OCI-LY3 (cell line): Measurements from ENCODE around the gene HES2.
"Not testable (repeated sequence)": the region's sequence is repeated elsewhere in the genome, so short reads cannot be mapped to it uniquely, and the experiment has no call there.

Experiments
- H2AFZ ChIP-seq: fragments of 200-600, 300-600 bp; shearing (Covaris generic); 2 replicates; pipeline ENCODE4 v1.6.0; 2014; ENCODE audit warnings: antibody characterized with exemption, low read depth, low read length
- H3K27ac ChIP-seq: fragments of 200-600, 300-600 bp; sonication (generic); 2 replicates; pipeline ENCODE4 v1.5.1; 2014; ENCODE audit warnings: mild to moderate bottlenecking, low read length, moderate library complexity, mixed read lengths
- H3K27me3 ChIP-seq: fragments of 200-600, 300-600 bp; sonication (generic); 2 replicates; pipeline ENCODE4 v1.6.1; 2014; ENCODE audit warnings: low read depth, low read length, mixed read lengths
- H3K36me3 ChIP-seq: fragments of 200-600, 300-600 bp; sonication (generic); replicated peaks from 2 replicates; pipeline ENCODE3; 2014; ENCODE audit warnings: low read depth, low read length, mixed read lengths
- H3K4me1 ChIP-seq: fragments of 300-600, 200-600 bp; sonication (generic); 2 replicates; pipeline ENCODE4 v1.6.1; 2014; ENCODE audit warnings: low read length, mixed read lengths
- H3K4me2 ChIP-seq: fragments of 200-600, 300-600 bp; sonication (generic); 2 replicates; pipeline ENCODE4 v1.6.1; 2014; ENCODE audit warnings: low read length, mixed read lengths
- H3K4me3 ChIP-seq: fragments of 300-600, 200-600 bp; sonication (generic); 2 replicates; pipeline ENCODE4 v1.5.1; 2014; ENCODE audit warnings: antibody characterized with exemption, mild to moderate bottlenecking, low read length, moderate library complexity
- H3K79me2 ChIP-seq: fragments of 300-600, 200-600 bp; shearing (Covaris generic); 2 replicates; pipeline ENCODE4 v1.6.1; 2014; ENCODE audit warnings: mild to moderate bottlenecking, low read length, mixed read lengths
- H3K9ac ChIP-seq: fragments of 300-600, 200-600 bp; shearing (Covaris generic); 2 replicates; pipeline ENCODE4 v1.6.0; 2014; ENCODE audit warnings: mild to moderate bottlenecking, low read length, moderate library complexity
- H3K9me3 ChIP-seq: fragments of 200-600, 300-600 bp; shearing (Covaris generic); 2 replicates; pipeline ENCODE4 v1.6.1; 2014; ENCODE audit warnings: low read length, mixed read lengths; ENCODE audit not compliant: insufficient read depth
- H4K20me1 ChIP-seq: fragments of 200-600, 300-600 bp; sonication (generic); 2 replicates; pipeline ENCODE4 v1.6.1; 2016; ENCODE audit warnings: low read length, mixed read lengths; ENCODE audit not compliant: insufficient read depth
- CTCF ChIP-seq: fragments of 200-600, 300-600 bp; sonication (generic); IDR thresholded peaks from 2 replicates; pipeline ENCODE4 v1.5.1; 2014; ENCODE audit warnings: antibody characterized with exemption, low read length, low read depth
- EZH2phosphoT487 ChIP-seq: fragments of 200-600 bp; shearing (Covaris generic); IDR thresholded peaks from 2 replicates; pipeline ENCODE4 v1.6.1; 2018; ENCODE audit warnings: antibody characterized with exemption, mixed run types, low read depth

Gene HES2

GRCh38 chr1:6456800-6457466, 37.2 kb upstream of the HES2 start:
- Histone ChIP-seq H3K9me3 (no peaks in the 10 kb centered on the region), H3K27ac (no peak overlapping the region), H3K4me2 (no peak overlapping the region), H3K79me2 (no peaks in the 10 kb centered on the region), H2AFZ (no peak overlapping the region), H3K36me3 (no peaks in the 10 kb centered on the region), H3K4me1 (0 out of 2 replicates have a peak, but pooled peaks cover 6% of the 10 kb centered on the region), H3K27me3 (no peaks in the 10 kb centered on the region), H3K9ac (no peak overlapping the region), H4K20me1 (no peaks in the 10 kb centered on the region), H3K4me3 (no peak overlapping the region)
- no peak for TF ChIP-seq CTCF
- TF ChIP-seq EZH2phosphoT487, result no peak

- H3K27ac ChIP-seq, H2AFZ ChIP-seq, H3K36me3 ChIP-seq, H4K20me1 ChIP-seq, H3K9me3 ChIP-seq, H3K4me1 ChIP-seq, H3K4me3 ChIP-seq, H3K9ac ChIP-seq, H3K27me3 ChIP-seq, H3K4me2 ChIP-seq, H3K79me2 ChIP-seq: not testable (repeated sequence)
These were observed 36.2 kb upstream of the HES2 start for GRCh38 chr1:6455752-6456520.

DNA sequence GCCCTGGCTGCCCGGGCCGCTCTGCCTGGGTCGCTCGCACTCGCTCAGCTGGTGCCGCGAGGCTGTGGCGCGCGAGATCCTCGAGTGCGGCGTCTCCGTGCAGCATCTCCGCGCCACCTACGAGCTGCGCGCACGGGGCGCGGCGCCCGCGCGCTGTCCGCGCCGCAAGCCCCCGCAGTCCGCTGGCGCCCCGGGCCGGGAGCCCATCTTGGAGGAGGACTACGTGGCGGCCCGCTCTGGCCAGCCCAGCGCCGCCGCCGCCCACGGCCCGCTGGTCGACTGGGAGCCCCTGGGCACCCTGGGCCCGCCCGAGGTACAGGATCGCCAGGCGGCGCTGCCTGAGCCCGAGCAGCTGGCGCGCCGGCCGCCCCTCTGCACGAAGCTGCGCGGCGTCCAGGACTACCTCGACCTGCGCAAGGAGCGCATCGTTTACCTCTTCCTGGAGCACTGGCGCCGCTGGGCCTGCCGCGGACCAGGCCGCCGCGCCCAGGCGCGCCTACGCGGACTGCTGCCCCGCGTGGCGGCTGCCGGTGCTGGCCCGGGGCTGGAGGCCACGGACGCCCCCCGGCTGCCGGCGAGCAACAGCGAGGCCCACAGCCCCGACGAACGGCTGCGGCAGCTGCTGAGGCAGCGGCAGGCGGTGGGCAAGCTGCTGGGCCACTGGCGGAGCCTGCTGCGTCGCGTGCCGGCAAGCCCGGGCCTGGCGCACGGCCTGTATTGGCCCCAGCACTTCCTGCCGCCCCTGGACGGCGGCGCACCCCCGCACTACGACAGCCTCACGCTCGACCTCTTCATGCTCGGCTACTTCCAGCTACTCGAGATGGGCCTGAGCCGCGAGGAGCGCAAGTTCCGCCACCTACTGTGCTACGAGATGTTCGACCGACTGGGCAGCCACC, 35.4 kb upstream of the HES2 start:
- no peak overlapping the region for H3K4me3 ChIP-seq
- no peak overlapping the region for H3K27ac ChIP-seq
- H3K36me3 ChIP-seq, result no peaks in the 10 kb centered on the region
- TF ChIP-seq CTCF (no peak), EZH2phosphoT487 (no peak)
- no peaks in the 10 kb centered on the region for H4K20me1 ChIP-seq
- H3K4me1 ChIP-seq, result no peaks in the 10 kb centered on the region
- no peaks in the 10 kb centered on the region for H3K9me3 ChIP-seq
- no peaks in the 10 kb centered on the region for H3K79me2 ChIP-seq
- H3K27me3 ChIP-seq, result 0 out of 2 replicates have a peak, but pooled peaks cover 3% of the 10 kb centered on the region
- no peak overlapping the region for H3K4me2 ChIP-seq
- H3K9ac ChIP-seq, result no peak overlapping the region
- no peak overlapping the region for H2AFZ ChIP-seq

GRCh38 chr1:6453895-6454855, 34.5 kb upstream of the HES2 start:
- H3K27ac ChIP-seq, H3K9ac ChIP-seq, H3K4me3 ChIP-seq, H4K20me1 ChIP-seq, H3K9me3 ChIP-seq, H3K4me1 ChIP-seq, H3K36me3 ChIP-seq, H3K4me2 ChIP-seq, H3K27me3 ChIP-seq, H2AFZ ChIP-seq, H3K79me2 ChIP-seq: not testable (repeated sequence)
